ENCODE data around the gene EVC2.

The EVC2 gene

GRCh38 chr4:5571646-5572045 lies 136.7 kb downstream of the EVC2 start:
- Mint-ChIP-seq H3K36me3 (ENCODE audit: low read depth) (peaks cover 57% of the 10 kb centered on the region), H3K9me3 (no peaks in the 10 kb centered on the region), H3K4me3 (no peak overlapping the region), H3K27ac (no peak overlapping the region), H3K27me3 (ENCODE audit: low read depth, poor library complexity) (peaks cover 2% of the 10 kb centered on the region), H3K4me1 (peaks cover 16% of the 10 kb centered on the region)
- no peak for TF ChIP-seq CTCF (IDR thresholded peaks at IDR 0.05)
- DNase-seq: no peak

- DNase-seq: no peak
- Mint-ChIP-seq H3K36me3 (ENCODE audit: low read depth) (peaks cover 53% of the 10 kb centered on the region), H3K9me3 (no peaks in the 10 kb centered on the region), H3K27me3 (ENCODE audit: low read depth, poor library complexity) (peaks cover 2% of the 10 kb centered on the region), H3K4me3 (no peak overlapping the region), H3K4me1 (peaks cover 16% of the 10 kb centered on the region), H3K27ac (no peak overlapping the region)
- no peak for TF ChIP-seq CTCF (IDR thresholded peaks at IDR 0.05)
These were observed 138.9 kb downstream of the EVC2 start for GRCh38 chr4:5569451-5569850.

GRCh38 chr4:5568931-5569330 lies 139.4 kb downstream of the EVC2 start:
- H3K4me3 Mint-ChIP-seq: no peak overlapping the region
- H3K27ac Mint-ChIP-seq: no peak overlapping the region
- TF ChIP-seq CTCF (IDR thresholded peaks at IDR 0.05): no peak
- peaks cover 13% of the 10 kb centered on the region for H3K4me1 Mint-ChIP-seq
- H3K27me3 Mint-ChIP-seq (ENCODE audit: low read depth, poor library complexity): peaks cover 2% of the 10 kb centered on the region
- H3K9me3 Mint-ChIP-seq: no peaks in the 10 kb centered on the region
- DNase-seq: no peak
- peaks cover 47% of the 10 kb centered on the region for H3K36me3 Mint-ChIP-seq (ENCODE audit: low read depth)

GRCh38 chr4:5568336-5568735 lies 140.0 kb downstream of the EVC2 start:
- no peak overlapping the region for H3K4me3 Mint-ChIP-seq
- DNase-seq: no peak
- H3K9me3 Mint-ChIP-seq: no peaks in the 10 kb centered on the region
- peaks cover 2% of the 10 kb centered on the region for H3K27me3 Mint-ChIP-seq (ENCODE audit: low read depth, poor library complexity)
- H3K4me1 Mint-ChIP-seq: peaks cover 9% of the 10 kb centered on the region
- H3K27ac Mint-ChIP-seq: no peak overlapping the region
- TF ChIP-seq CTCF (IDR thresholded peaks at IDR 0.05): no peak
- peaks cover 42% of the 10 kb centered on the region for H3K36me3 Mint-ChIP-seq (ENCODE audit: low read depth)

GRCh38 chr4:5566991-5567390 lies 141.4 kb downstream of the EVC2 start:
- no peak for TF ChIP-seq CTCF (IDR thresholded peaks at IDR 0.05)
- Mint-ChIP-seq H3K27ac (peak overlapping the region; percentile 71), H3K36me3 (ENCODE audit: low read depth) (peaks cover 42% of the 10 kb centered on the region), H3K4me3 (no peak overlapping the region), H3K4me1 (peaks cover 5% of the 10 kb centered on the region), H3K27me3 (ENCODE audit: low read depth, poor library complexity) (peaks cover 2% of the 10 kb centered on the region), H3K9me3 (no peaks in the 10 kb centered on the region)
- no peak for DNase-seq

GRCh38 chr4:5566526-5566925 lies 141.8 kb downstream of the EVC2 start:
- Mint-ChIP-seq H3K36me3 (ENCODE audit: low read depth) (peaks cover 42% of the 10 kb centered on the region), H3K9me3 (no peaks in the 10 kb centered on the region), H3K4me1 (peaks cover 5% of the 10 kb centered on the region), H3K27me3 (ENCODE audit: low read depth, poor library complexity) (peaks cover 2% of the 10 kb centered on the region), H3K27ac (no peak overlapping the region), H3K4me3 (no peak overlapping the region)
- no peak for DNase-seq
- TF ChIP-seq CTCF (IDR thresholded peaks at IDR 0.05): no peak
